ENCODE data around the gene PLK5.

PLK5 gene

GRCh38 chr19:1511318-1512317 lies 12.3 kb upstream of the PLK5 start:
- Histone ChIP-seq H3K4ac (ENCODE audit: low read length) (no peak overlapping the region), H3K9ac (ENCODE audit: low read depth, low read length, poor library complexity) (no peak overlapping the region), H2BK120ac (ENCODE audit: low read depth, low read length) (peak overlapping the region; percentile 94), H3K27me3 (ENCODE audit: control insufficient read depth in 3 of 3, insufficient read depth in 3 of 3, low read depth in 1 of 3, low read length in 3 of 3) (peaks cover 2 to 60% (median 26%) of the 10 kb centered on the region in 3 experiments), H3K4me3 (ENCODE audit: low read length in 2 of 2) (no peak overlapping the region), H2AFZ (ENCODE audit: low read length) (no peak overlapping the region), H2BK15ac (ENCODE audit: low read length) (peak overlapping the region; percentile 75), H3K36me3 (replicated peaks in 1 of 2; ENCODE audit: control insufficient read depth in 2 of 2, insufficient read depth in 2 of 2, low read length in 2 of 2) (no peaks in the 10 kb centered on the region), H3K9me3 (replicated peaks in 1 of 2; ENCODE audit: control insufficient read depth in 2 of 2, insufficient read depth in 1 of 2, low read depth in 1 of 2, low read length in 2 of 2) (peaks cover 0 to 8% of the 10 kb centered on the region in 2 donors), H4K91ac (ENCODE audit: low read depth, low read length, poor library complexity) (peak overlapping the region; percentile 64), H2BK12ac (ENCODE audit: low read length) (peak overlapping the region; percentile 94), H3K14ac (ENCODE audit: low read length) (peak overlapping the region; percentile 8), H3K4me1 (ENCODE audit: control insufficient read depth in 2 of 2, insufficient read depth in 1 of 2, low read depth in 1 of 2, low read length in 2 of 2) (peaks cover 3 to 12% of the 10 kb centered on the region in 2 donors), H3K79me1 (ENCODE audit: low read depth, low read length) (no peaks in the 10 kb centered on the region), H3K4me2 (ENCODE audit: insufficient read depth, low read length, poor library complexity, severe bottlenecking) (no peak overlapping the region), H2AK5ac (ENCODE audit: low read depth, low read length) (peak overlapping the region; percentile 98), H4K8ac (ENCODE audit: low read depth, low read length) (no peak overlapping the region), H3K27ac (replicated peaks; ENCODE audit: low read length) (no peak overlapping the region), H3K23ac (ENCODE audit: low read depth, low read length, poor library complexity) (peak overlapping the region; percentile 16), H2BK5ac (ENCODE audit: low read length) (no peak overlapping the region), H3K18ac (ENCODE audit: low read length) (peak overlapping the region; percentile 70)
- no CpG with 5 or more reads among the region's 22 CpGs for WGBS, 2 donors (ENCODE audit: extremely low coverage in 2 of 2, insufficient read length in 2 of 2, insufficient replicate concordance in 1 of 2)
- no peak for DNase-seq (ENCODE audit: low spot score)

DNA sequence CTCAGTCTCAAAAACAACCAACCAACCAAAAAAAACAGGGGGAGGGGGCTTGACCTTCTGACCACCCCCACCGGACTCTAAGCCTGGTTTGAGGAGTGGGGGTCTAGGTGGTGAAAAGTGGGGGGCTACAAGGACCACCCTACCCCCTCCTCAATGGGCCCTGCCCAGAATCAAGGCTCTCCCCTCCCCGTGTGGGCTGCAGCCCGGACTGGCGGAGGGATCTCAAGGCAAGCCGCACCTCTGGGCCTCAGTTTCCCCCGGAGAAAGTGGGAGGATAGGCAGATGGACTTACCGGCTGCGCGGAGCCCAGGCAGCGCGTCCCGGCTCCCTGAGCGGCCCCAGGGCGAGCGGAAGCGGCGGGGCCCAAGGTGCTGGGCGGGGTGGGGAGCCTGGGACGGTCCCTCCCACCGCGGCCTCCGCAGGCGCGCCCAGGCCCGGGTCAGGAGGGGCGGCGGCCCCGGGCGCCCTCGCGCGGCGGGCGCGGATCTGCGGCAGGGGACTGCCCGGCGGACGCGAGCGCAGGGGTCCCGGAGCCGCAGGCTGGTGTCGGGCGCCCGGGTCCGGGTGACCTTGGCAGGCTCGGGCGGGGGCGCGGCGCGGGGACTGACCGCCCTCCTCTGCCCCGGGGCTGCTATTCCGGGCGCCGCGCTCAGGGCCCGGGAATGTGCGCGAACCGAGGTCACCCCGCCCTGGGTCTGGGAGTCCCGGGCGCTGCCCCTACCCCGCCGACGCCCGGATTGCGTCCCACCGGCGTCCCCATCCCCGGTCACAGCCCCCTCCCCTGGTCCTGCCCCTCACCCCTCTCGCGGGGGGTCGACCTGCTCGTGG lies 11.0 kb upstream of the PLK5 start, which contains the start of gene ADAMTSL5:
Gene ADAMTSL5, minus strand, starts transcription at position 349 of the 828 bp plus-strand sequence. CDS start 2,076 bp downstream, outside the sequence.
- H3K9ac ChIP-seq (ENCODE audit: low read depth, low read length, poor library complexity) = no peak within 1 kb of the TSS
- no peak within 1 kb of the TSS for H3K4ac ChIP-seq (ENCODE audit: low read length)
- peaks cover 0 to 8% of the 10 kb centered on the region in 2 donors for H3K9me3 ChIP-seq (replicated peaks in 1 of 2; ENCODE audit: control insufficient read depth in 2 of 2, insufficient read depth in 1 of 2, low read depth in 1 of 2, low read length in 2 of 2)
- peak within 1 kb of the TSS; percentile 75 for H2BK15ac ChIP-seq (ENCODE audit: low read length)
- H4K8ac ChIP-seq (ENCODE audit: low read depth, low read length) = no peak within 1 kb of the TSS
- H3K23ac ChIP-seq (ENCODE audit: low read depth, low read length, poor library complexity) = peak within 1 kb of the TSS; percentile 80
- H3K4me3 ChIP-seq (ENCODE audit: low read length in 2 of 2) = peak within 1 kb of the TSS in 1 of 2 donors; percentile 37
- H2BK120ac ChIP-seq (ENCODE audit: low read depth, low read length) = peak within 1 kb of the TSS; percentile 94
- peak within 1 kb of the TSS; percentile 64 for H4K91ac ChIP-seq (ENCODE audit: low read depth, low read length, poor library complexity)
- peak within 1 kb of the TSS; percentile 87 for H3K18ac ChIP-seq (ENCODE audit: low read length)
- H3K27me3 ChIP-seq (ENCODE audit: control insufficient read depth in 3 of 3, insufficient read depth in 3 of 3, low read depth in 1 of 3, low read length in 3 of 3) = peaks cover 2 to 63% (median 26%) of the 10 kb centered on the region in 3 experiments
- H2BK5ac ChIP-seq (ENCODE audit: low read length) = no peak within 1 kb of the TSS
- H3K27ac ChIP-seq (replicated peaks; ENCODE audit: low read length) = no peak within 1 kb of the TSS
- no peak for DNase-seq (ENCODE audit: low spot score)
- no CpG with 5 or more reads among the region's 78 CpGs for WGBS, 2 donors (ENCODE audit: extremely low coverage in 2 of 2, insufficient read length in 2 of 2, insufficient replicate concordance in 1 of 2)
- H3K79me1 ChIP-seq (ENCODE audit: low read depth, low read length) = no peaks in the 10 kb centered on the region
- H2BK12ac ChIP-seq (ENCODE audit: low read length) = peak within 1 kb of the TSS; percentile 94
- H3K36me3 ChIP-seq (replicated peaks in 1 of 2; ENCODE audit: control insufficient read depth in 2 of 2, insufficient read depth in 2 of 2, low read length in 2 of 2) = no peaks in the 10 kb centered on the region
- H3K14ac ChIP-seq (ENCODE audit: low read length) = peak within 1 kb of the TSS; percentile 8
- H2AK5ac ChIP-seq (ENCODE audit: low read depth, low read length) = peak within 1 kb of the TSS; percentile 98
- peak within 1 kb of the TSS; percentile 73 for H3K4me2 ChIP-seq (ENCODE audit: insufficient read depth, low read length, poor library complexity, severe bottlenecking)
- peak within 1 kb of the TSS; percentile 53 for H2AFZ ChIP-seq (ENCODE audit: low read length)
- H3K4me1 ChIP-seq (ENCODE audit: control insufficient read depth in 2 of 2, insufficient read depth in 1 of 2, low read depth in 1 of 2, low read length in 2 of 2) = peaks cover 3 to 9% of the 10 kb centered on the region in 2 donors

DNA sequence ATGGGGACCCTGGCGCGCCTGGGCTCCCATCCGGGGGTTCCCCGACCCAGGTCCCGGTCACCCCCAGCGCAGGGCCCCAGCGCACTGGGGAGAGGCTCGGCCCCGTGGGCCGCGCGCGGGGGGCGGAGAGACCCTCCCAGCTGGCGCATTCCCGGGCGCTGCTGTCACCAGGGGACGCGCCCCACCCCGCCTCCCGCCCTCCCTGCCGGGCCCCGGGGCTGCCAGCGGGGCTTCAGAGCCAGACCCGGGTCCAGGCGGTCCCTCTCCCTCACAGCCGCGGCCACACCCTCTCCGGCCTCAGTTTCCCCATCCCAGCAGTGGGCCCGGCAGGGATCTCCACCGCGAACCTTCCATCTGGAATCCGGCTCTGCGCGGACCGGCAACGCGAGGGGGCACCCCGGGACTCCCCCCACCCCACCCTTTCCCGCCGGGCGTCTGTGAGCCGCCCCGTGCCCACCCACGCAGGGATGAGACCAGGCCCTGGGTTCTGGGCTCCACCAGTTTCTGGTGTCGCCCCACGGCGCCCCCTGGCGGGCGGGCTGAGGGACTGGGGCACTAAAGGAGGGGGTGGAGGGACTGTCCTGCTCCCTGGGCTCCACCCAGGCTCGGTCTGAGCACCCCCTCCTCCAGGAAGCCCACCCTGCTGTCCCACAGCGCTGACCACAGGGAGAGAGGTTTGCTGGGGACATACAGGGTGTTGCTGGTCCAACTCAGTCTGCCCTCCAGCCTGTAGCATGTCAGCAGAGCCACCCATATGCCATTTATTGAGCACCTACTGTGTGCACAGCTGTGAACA lies 10.2 kb upstream of the PLK5 start:
- Histone ChIP-seq H3K36me3 (replicated peaks in 1 of 2; ENCODE audit: control insufficient read depth in 2 of 2, insufficient read depth in 2 of 2, low read length in 2 of 2) (no peaks in the 10 kb centered on the region), H3K27ac (replicated peaks; ENCODE audit: low read length) (no peak overlapping the region), H3K14ac (ENCODE audit: low read length) (no peak overlapping the region), H4K91ac (ENCODE audit: low read depth, low read length, poor library complexity) (no peak overlapping the region), H3K4me3 (ENCODE audit: low read length in 2 of 2) (no peak overlapping the region), H3K9me3 (replicated peaks in 1 of 2; ENCODE audit: control insufficient read depth in 2 of 2, insufficient read depth in 1 of 2, low read depth in 1 of 2, low read length in 2 of 2) (peaks cover 0 to 6% of the 10 kb centered on the region in 2 donors), H3K4me2 (ENCODE audit: insufficient read depth, low read length, poor library complexity, severe bottlenecking) (peak overlapping the region; percentile 73), H2AK5ac (ENCODE audit: low read depth, low read length) (peak overlapping the region; percentile 84), H3K27me3 (ENCODE audit: control insufficient read depth in 3 of 3, insufficient read depth in 3 of 3, low read depth in 1 of 3, low read length in 3 of 3) (peaks cover 2 to 68% (median 28%) of the 10 kb centered on the region in 3 experiments), H3K79me1 (ENCODE audit: low read depth, low read length) (no peaks in the 10 kb centered on the region), H2BK120ac (ENCODE audit: low read depth, low read length) (no peak overlapping the region), H2BK15ac (ENCODE audit: low read length) (no peak overlapping the region), H3K23ac (ENCODE audit: low read depth, low read length, poor library complexity) (peak overlapping the region; percentile 73), H3K4me1 (ENCODE audit: control insufficient read depth in 2 of 2, insufficient read depth in 1 of 2, low read depth in 1 of 2, low read length in 2 of 2) (peaks cover 3 to 7% of the 10 kb centered on the region in 2 donors), H3K4ac (ENCODE audit: low read length) (no peak overlapping the region), H2BK12ac (ENCODE audit: low read length) (peak overlapping the region; percentile 84), H4K8ac (ENCODE audit: low read depth, low read length) (no peak overlapping the region), H3K9ac (ENCODE audit: low read depth, low read length, poor library complexity) (no peak overlapping the region), H2AFZ (ENCODE audit: low read length) (peak overlapping the region; percentile 53), H3K18ac (ENCODE audit: low read length) (peak overlapping the region; percentile 87), H2BK5ac (ENCODE audit: low read length) (no peak overlapping the region)
- no peak for DNase-seq (ENCODE audit: low spot score)
- WGBS, 2 donors (ENCODE audit: extremely low coverage in 2 of 2, insufficient read length in 2 of 2, insufficient replicate concordance in 1 of 2) = no CpG with 5 or more reads among the region's 52 CpGs
